H1 (cell line): ENCODE measurements around the gene ISX. TPM values are rescaled to one million over a fixed set of nuclear protein-coding genes. Genes with fewer than 3 reads are reported as not detected.

ENCODE experiments used
- CTCF ChIA-PET: fragments of 300-600 bp; sonication (Branson Sonifier 250); formaldehyde crosslinking; loops from one replicate; lab custom pipeline; 2021; ENCODE audit not compliant: partially characterized antibody; lab: Charles Lee
- POLR2A ChIA-PET: fragments of 300-600 bp; sonication (Branson Sonifier 250); formaldehyde crosslinking; loops from one replicate; lab custom pipeline; 2021; ENCODE audit warnings: inconsistent platforms; ENCODE audit not compliant: partially characterized antibody; lab: Charles Lee
- DNase-seq, 2 experiments: peaks; one replicate each; pipeline versions ENCODE4 v3.0.0 to v3.0.0-alpha.2; 2010 to 2022; ENCODE audit warnings: low spot score in 2 of 2, low read depth in 1 of 2, mixed read lengths in 1 of 2
- FAIRE-seq: peaks from 2 replicates; lab custom pipeline; 2011; peaks lifted over from hg19 to GRCh38; lab: Jason Lieb, UNC
- H2AFZ ChIP-seq: 2 replicates; pipeline ENCODE4 v1.8.1; 2012; ENCODE audit warnings: low read length, inconsistent platforms
- H2AK5ac ChIP-seq: 2 replicates; pipeline ENCODE4 v1.6.1; 2013; ENCODE audit warnings: low read depth, low read length
- H2BK120ac ChIP-seq: replicated peaks from 2 replicates; pipeline ENCODE3; 2013; ENCODE audit warnings: low read depth, low read length, inconsistent platforms
- H2BK12ac ChIP-seq: 2 replicates; pipeline ENCODE4 v1.6.1; 2013; ENCODE audit warnings: low read depth, low read length
- H2BK15ac ChIP-seq: 2 replicates; pipeline ENCODE4 v1.6.1; 2013; ENCODE audit warnings: low read length
- H2BK20ac ChIP-seq: 2 replicates; pipeline ENCODE4 v1.6.1; 2013; ENCODE audit warnings: low read length
- H2BK5ac ChIP-seq: 2 replicates; pipeline ENCODE4 v1.6.1; 2013; ENCODE audit warnings: low read depth, low read length
- H3K14ac ChIP-seq: 2 replicates; pipeline ENCODE4 v1.6.1; 2013; ENCODE audit warnings: inconsistent platforms; ENCODE audit not compliant: insufficient read length
- H3K18ac ChIP-seq: 2 replicates; pipeline ENCODE4 v1.6.1; 2013; ENCODE audit warnings: low read length; ENCODE audit errors: extremely low read depth
- H3K23ac ChIP-seq: 2 replicates; pipeline ENCODE4 v1.6.1; 2013; ENCODE audit warnings: inconsistent platforms; ENCODE audit not compliant: insufficient read length
- H3K23me2 ChIP-seq: 2 replicates; pipeline ENCODE4 v1.6.1; 2013; ENCODE audit warnings: low read depth, low read length
- H3K27ac ChIP-seq: 2 replicates; pipeline ENCODE4 v1.6.1; 2011; ENCODE audit warnings: low read depth, low read length, inconsistent platforms
- H3K27me3 ChIP-seq, 4 experiments: replicated peaks in 1 of 4; 1 replicate in 1 of 4; 2 replicates in 3 of 4; pipeline versions ENCODE4 v1.6.1 to v1.8.1; 2011 to 2013; ENCODE audit warnings: low read length in 3 of 4, mild to moderate bottlenecking in 3 of 4, inconsistent platforms in 2 of 4, mixed read lengths in 2 of 4, moderate library complexity in 1 of 4; ENCODE audit not compliant: control insufficient read depth in 3 of 4, insufficient read depth in 3 of 4; ENCODE audit errors: extremely low read depth in 1 of 4
- H3K36me3 ChIP-seq, 4 experiments: 2 replicates each; pipeline versions ENCODE4 v1.6.1 to v1.8.1; 2011 to 2013; ENCODE audit warnings: mild to moderate bottlenecking in 4 of 4, low read length in 3 of 4, moderate library complexity in 2 of 4, control low read depth in 1 of 4, inconsistent platforms in 1 of 4; ENCODE audit not compliant: insufficient read depth in 4 of 4, control insufficient read depth in 2 of 4
- H3K4ac ChIP-seq: replicated peaks from 2 replicates; pipeline ENCODE3; 2013; ENCODE audit warnings: low read length, low read depth, mixed read lengths, inconsistent platforms; ENCODE audit not compliant: insufficient read length
- H3K4me1 ChIP-seq, 4 experiments: replicated peaks in 1 of 4; 1 replicate in 1 of 4; 2 replicates in 3 of 4; pipeline versions ENCODE4 v1.6.1 to v1.8.1; 2011 to 2013; ENCODE audit warnings: low read length in 3 of 4, inconsistent platforms in 2 of 4, mixed read lengths in 1 of 4; ENCODE audit not compliant: insufficient read depth in 4 of 4, control insufficient read depth in 3 of 4
- H3K4me2 ChIP-seq, 2 experiments: 2 replicates each; pipeline versions ENCODE4 v1.6.1 to v1.8.1; 2011 to 2013; ENCODE audit warnings: low read depth in 2 of 2, low read length in 2 of 2, control low read depth in 1 of 2, inconsistent platforms in 1 of 2, mild to moderate bottlenecking in 1 of 2; ENCODE audit not compliant: insufficient read depth in 1 of 2
- H3K4me3 ChIP-seq, 4 experiments: fragments of 200-600, 300-600 bp in 1 of 4; sonication (generic), shearing (Covaris generic), sonication (Bioruptor Twin) in 1 of 4; 2 replicates each; pipeline versions ENCODE4 v1.5.1 to v1.8.1; 2011 to 2016; ENCODE audit warnings: low read length in 4 of 4, low read depth in 3 of 4, control low read depth in 2 of 4, inconsistent platforms in 2 of 4, mild to moderate bottlenecking in 2 of 4, mixed read lengths in 1 of 4, moderate library complexity in 1 of 4; ENCODE audit not compliant: insufficient read depth in 2 of 4; ENCODE audit errors: extremely low read depth in 1 of 4
- H3K56ac ChIP-seq: replicated peaks from 2 replicates; pipeline ENCODE3; 2013; ENCODE audit warnings: low read depth, mild to moderate bottlenecking, mixed read lengths, low read length, inconsistent platforms; ENCODE audit not compliant: insufficient read length
- H3K79me1 ChIP-seq: 2 replicates; pipeline ENCODE4 v1.6.1; 2013; ENCODE audit warnings: low read depth, low read length, control low read depth
- H3K79me2 ChIP-seq, 2 experiments: 2 replicates each; pipeline versions ENCODE4 v1.6.1 to v1.8.1; 2012 to 2013; ENCODE audit warnings: low read length in 2 of 2, mild to moderate bottlenecking in 2 of 2, inconsistent platforms in 1 of 2; ENCODE audit not compliant: insufficient read depth in 2 of 2, control insufficient read depth in 1 of 2
- H3K9ac ChIP-seq, 4 experiments: replicated peaks in 1 of 4; 1 replicate in 1 of 4; 2 replicates in 3 of 4; pipeline versions ENCODE4 v1.6.1 to v1.8.1; 2011 to 2013; ENCODE audit warnings: low read depth in 3 of 4, low read length in 3 of 4, control low read depth in 2 of 4, mild to moderate bottlenecking in 2 of 4, moderate library complexity in 2 of 4, inconsistent platforms in 1 of 4; ENCODE audit errors: extremely low read depth in 1 of 4
- H3K9me3 ChIP-seq, 2 experiments: 2 replicates each; pipeline versions ENCODE4 v1.6.1 to v1.8.1; 2012 to 2013; ENCODE audit warnings: mild to moderate bottlenecking in 2 of 2, moderate library complexity in 2 of 2, control low read depth in 1 of 2, inconsistent platforms in 1 of 2, low read depth in 1 of 2, low read length in 1 of 2, mixed read lengths in 1 of 2; ENCODE audit not compliant: insufficient read depth in 2 of 2
- H4K20me1 ChIP-seq, 2 experiments: replicated peaks in 1 of 2; 2 replicates each; pipeline versions ENCODE3 to v1.8.1; 2011 to 2013; ENCODE audit warnings: inconsistent platforms in 2 of 2, low read length in 2 of 2, mild to moderate bottlenecking in 1 of 2; ENCODE audit not compliant: insufficient read depth in 2 of 2, control insufficient read depth in 1 of 2
- H4K5ac ChIP-seq: 2 replicates; pipeline ENCODE4 v1.6.1; 2013; ENCODE audit warnings: low read length, low read depth, mixed read lengths, inconsistent platforms; ENCODE audit not compliant: insufficient read length
- H4K8ac ChIP-seq: 2 replicates; pipeline ENCODE4 v1.8.0; 2013; ENCODE audit warnings: mild to moderate bottlenecking, moderate library complexity, low read length, inconsistent platforms; ENCODE audit not compliant: insufficient read depth; ENCODE audit errors: extremely low read depth
- H4K91ac ChIP-seq: replicated peaks from 2 replicates; pipeline ENCODE3; 2013; ENCODE audit warnings: low read length, mixed read lengths, inconsistent platforms; ENCODE audit not compliant: insufficient read length
- CBX8 ChIP-seq: fragments of 300-800, 300-1000 bp; sonication (generic); IDR thresholded peaks from 2 replicates; pipeline ENCODE4 v1.7.1; 2016; ENCODE audit warnings: low read depth, low read length, borderline replicate concordance
- EP300 ChIP-seq, 2 experiments: IDR thresholded peaks; 1 replicate in 1 of 2; 2 replicates in 1 of 2; pipeline ENCODE4 v1.6.1; 2011 to 2012; ENCODE audit warnings: low read depth in 2 of 2, low read length in 2 of 2, mild to moderate bottlenecking in 2 of 2, borderline replicate concordance in 1 of 2, inconsistent platforms in 1 of 2, moderate library complexity in 1 of 2
- SIN3A ChIP-seq, 2 experiments: IDR thresholded peaks in 1 of 2; conservative IDR thresholded peaks in 1 of 2; 2 replicates each; pipeline ENCODE4 v1.6.1; 2011 to 2012; ENCODE audit warnings: low read length in 2 of 2, improper control_type of control experiment in 1 of 2, low read depth in 1 of 2, mild to moderate bottlenecking in 1 of 2
- SIRT6 ChIP-seq: IDR thresholded peaks from one replicate; pipeline ENCODE4 v1.7.1; 2012; ENCODE audit warnings: low read length, inconsistent platforms
- USF2 ChIP-seq: IDR thresholded peaks from 2 replicates; pipeline ENCODE4 v1.6.1; 2011; ENCODE audit warnings: low read length, improper control_type of control experiment
- WGBS, 2 experiments: shearing (Covaris generic) in 1 of 2; methylation state at CpG; one replicate each; pipeline versions ENCODE4 v1.1.6 to v1.1.7; 2013 to 2015; ENCODE audit warnings: low lambda C conversion rate in 2 of 2, mixed read lengths in 2 of 2, inconsistent platforms in 1 of 2, low coverage in 1 of 2, missing lambda C conversion rate in 1 of 2; ENCODE audit not compliant: insufficient replicate concordance in 2 of 2, insufficient coverage in 1 of 2, insufficient read length in 1 of 2; ENCODE audit errors: extremely low coverage in 1 of 2, missing lambda C conversion rate in 1 of 2; 5-methylcytosine and 5-hydroxymethylcytosine counted together
- polyA plus RNA-seq, 7 experiments: library from polyadenylated mRNA; depleted of rRNA in 3 of 7; stranded (reverse) in 5 of 7; unstranded in 2 of 7; fragments of >200 nt in 5 of 7; fragments of 200-250 nt in 2 of 7; gene quantifications; 1 replicate in 5 of 7; 2 replicates in 1 of 7; 4 replicates in 1 of 7; pipeline versions ENCODE4 v1.2.1 to v1.2.3, GENCODE V29; 2011 to 2013; ENCODE audit warnings: missing spikeins in 2 of 7, mixed read lengths in 2 of 7
- total RNA-seq: library from RNA; stranded (reverse); fragmentation: NEBNext Ultra II Directional; extraction: Animal tissue kit (Norgen Biotek cat#: 25700); gene quantifications from 2 replicates; pipeline ENCODE4 v1.2.1, GENCODE V29; 2021

Gene ISX
- total and polyA plus RNA-seq, 2 of the 8 experiments (the other 6 are each of a cell fraction or from before 2014, with no cell fraction given): not detected

GRCh38 chr22:35072925-35073324, 7.0 kb downstream of the ISX start:
- H3K27ac ChIP-seq: no peak overlapping the region
- CTCF ChIA-PET: interaction anchor here (1.1 to 1.2 kb wide), 3 partner anchors 68 to 159 kb away, joined by 3 to 4 read pairs (median 3); no protein-coding TSS in a partner anchor

More at GRCh38 chr22:35072925-35073324, 7.0 kb downstream of the ISX start:
- Histone ChIP-seq H3K36me3 (no peaks in the 10 kb centered on the region), H4K5ac (no peak overlapping the region), H3K18ac (no peak overlapping the region), H2BK5ac (no peak overlapping the region), H4K91ac (no peak overlapping the region), H3K9me3 (no peaks in the 10 kb centered on the region), H4K8ac (no peak overlapping the region), H3K4ac (no peak overlapping the region), H2BK20ac (no peak overlapping the region), H3K4me2 (no peak overlapping the region), H2BK120ac (no peak overlapping the region), H2BK15ac (no peak overlapping the region), H3K4me3 (no peak overlapping the region), H2AFZ (no peak overlapping the region), H3K79me2 (no peaks in the 10 kb centered on the region), H3K23me2 (no peaks in the 10 kb centered on the region), H3K56ac (no peak overlapping the region), H3K23ac (no peak overlapping the region), H3K14ac (no peak overlapping the region), H2BK12ac (no peak overlapping the region), H3K4me1 (no peaks in the 10 kb centered on the region), H4K20me1 (no peaks in the 10 kb centered on the region), H2AK5ac (no peak overlapping the region), H3K27me3 (no peaks in the 10 kb centered on the region; a peak in 2 of 7 replicates), H3K9ac (no peak overlapping the region), H3K79me1 (no peaks in the 10 kb centered on the region)
- FAIRE-seq: no peak
- DNase-seq: no peak
- WGBS, 2 experiments: 92% methylated on average over 4 of the region's 4 CpGs; no CpG with 5 or more reads in 1 of the 2 experiments
- TF ChIP-seq USF2 (no peak), SIN3A (conservative IDR thresholded peaks at IDR 0.05 in 1 of 2, IDR thresholded peaks at IDR 0.05 in 1 of 2; ENCODE audit: low read depth in 1 of 2, low read length in 2 of 2) (no peak), EP300 (IDR thresholded peaks at IDR 0.05; ENCODE audit: borderline replicate concordance in 1 of 2, low read depth in 2 of 2, low read length in 2 of 2) (no peak), SIRT6 (no peak), CBX8 (no peak)
- POLR2A ChIA-PET: no interaction called here
